Sigmoid colon (tissue), 7 donors: Measurements from ENCODE around the gene DDN. TPM values are rescaled to one million over a fixed set of nuclear protein-coding genes. Genes with fewer than 3 reads are reported as not detected.

Experiments used
- DNase-seq: peaks from one replicate; pipeline ENCODE4 v3.0.0-alpha.2; 2019
- H3K27ac ChIP-seq, 4 donors: fragments of 200-600 bp; sonication (generic); one replicate each; pipeline ENCODE4 v1.5.1; 2016 to 2019; ENCODE audit warnings: mild to moderate bottlenecking in 1 of 4
- H3K27me3 ChIP-seq, 3 donors: fragments of 200-600 bp; sonication (generic); one replicate each; pipeline ENCODE4 v1.5.1; 2019; ENCODE audit warnings: mild to moderate bottlenecking in 1 of 3
- H3K36me3 ChIP-seq, 4 donors: fragments of 200-600 bp; sonication (generic); one replicate each; pipeline ENCODE4 v1.5.1; 2016 to 2019
- H3K4me1 ChIP-seq, 4 donors: fragments of 200-600 bp; sonication (generic); one replicate each; pipeline ENCODE4 v1.5.1; 2017 to 2019
- H3K4me3 ChIP-seq, 4 donors: fragments of 200-600 bp; sonication (generic); one replicate each; pipeline ENCODE4 v1.5.1; 2017 to 2019; ENCODE audit warnings: mild to moderate bottlenecking in 2 of 4, moderate library complexity in 1 of 4
- H3K9me3 ChIP-seq, 4 donors: fragments of 200-600 bp in 3 of 4; sonication (generic) in 3 of 4; one replicate each; pipeline versions ENCODE4 v1.5.1 to v1.6.1; 2013 to 2019
- EP300 ChIP-seq, 4 donors: sonication (generic); formaldehyde crosslinking; IDR thresholded peaks; one replicate each; pipeline ENCODE4 v1.6.1; 2017; ENCODE audit warnings: antibody characterized with exemption in 4 of 4
- POLR2A ChIP-seq, 2 donors: fragments of 450-650 bp; IDR thresholded peaks; one replicate each; pipeline ENCODE4 v1.6.1; 2016; ENCODE audit warnings: antibody characterized with exemption in 2 of 2, mild to moderate bottlenecking in 2 of 2, moderate library complexity in 2 of 2
- POLR2AphosphoS5 ChIP-seq, 4 donors: sonication (generic); formaldehyde crosslinking; IDR thresholded peaks; one replicate each; pipeline ENCODE4 v1.6.1; 2017; ENCODE audit warnings: antibody characterized with exemption in 4 of 4
- WGBS, 2 donors: extraction: QIAGEN DNeasy Blood & Tissue Kit; methylation state at CpG; one replicate each; pipeline ENCODE4 v1.1.7; 2013; 5-methylcytosine and 5-hydroxymethylcytosine counted together
- intact Hi-C: fragments of 100-400 bp; cut with DNase I; formaldehyde crosslinking; loops from one replicate; pipeline ENCODE4 v1.15.1; 2023
- polyA plus RNA-seq, 3 donors: library from polyadenylated mRNA; stranded (reverse); fragments of 200-250 nt; gene quantifications; one replicate each; pipeline ENCODE4 v1.2.3, GENCODE V29; 2013
- total RNA-seq, 4 donors: library from RNA; depleted of rRNA; stranded (reverse); fragments of >200 nt; gene quantifications; one replicate each; pipeline ENCODE4 v1.1.0, GENCODE V29; 2016
- TF ChIP-seq, protein P1 (sequence below), 4 experiments: fragments of 450-650 bp in 3 of 4; fragments of 200-600 bp in 1 of 4; IDR thresholded peaks; one replicate each; pipeline ENCODE4 v1.5.1; 2016 to 2019; ENCODE audit warnings: antibody characterized with exemption in 4 of 4, mild to moderate bottlenecking in 3 of 4, moderate library complexity in 2 of 4
- donor health status: healthy with polysubstance abuse.
- donor health status: Bipolar disorder and iron deficiency.
- donor health status: healthy.

The DDN gene
- total and polyA plus RNA-seq, 7 donors, result 0.14 to 0.69 (median 0.60) TPM; not detected in 4

GRCh38 chr12:49037111-49037946 lies 38.2 kb upstream of the DDN start:
- Histone ChIP-seq H3K4me1 (peaks cover 0 to 6% (median 0%) of the 10 kb centered on the region in 4 donors), H3K4me3 (no peak overlapping the region), H3K9me3 (no peaks in the 10 kb centered on the region), H3K27me3 (no peaks in the 10 kb centered on the region), H3K27ac (no peak overlapping the region), H3K36me3 (peaks cover 68 to 97% (median 75%) of the 10 kb centered on the region in 4 donors)
- TF ChIP-seq POLR2AphosphoS5 (IDR thresholded peaks at IDR 0.05) (no peak), EP300 (IDR thresholded peaks at IDR 0.05) (no peak), POLR2A (IDR thresholded peaks at IDR 0.05) (no peak)
- TF ChIP-seq, protein P1, sequence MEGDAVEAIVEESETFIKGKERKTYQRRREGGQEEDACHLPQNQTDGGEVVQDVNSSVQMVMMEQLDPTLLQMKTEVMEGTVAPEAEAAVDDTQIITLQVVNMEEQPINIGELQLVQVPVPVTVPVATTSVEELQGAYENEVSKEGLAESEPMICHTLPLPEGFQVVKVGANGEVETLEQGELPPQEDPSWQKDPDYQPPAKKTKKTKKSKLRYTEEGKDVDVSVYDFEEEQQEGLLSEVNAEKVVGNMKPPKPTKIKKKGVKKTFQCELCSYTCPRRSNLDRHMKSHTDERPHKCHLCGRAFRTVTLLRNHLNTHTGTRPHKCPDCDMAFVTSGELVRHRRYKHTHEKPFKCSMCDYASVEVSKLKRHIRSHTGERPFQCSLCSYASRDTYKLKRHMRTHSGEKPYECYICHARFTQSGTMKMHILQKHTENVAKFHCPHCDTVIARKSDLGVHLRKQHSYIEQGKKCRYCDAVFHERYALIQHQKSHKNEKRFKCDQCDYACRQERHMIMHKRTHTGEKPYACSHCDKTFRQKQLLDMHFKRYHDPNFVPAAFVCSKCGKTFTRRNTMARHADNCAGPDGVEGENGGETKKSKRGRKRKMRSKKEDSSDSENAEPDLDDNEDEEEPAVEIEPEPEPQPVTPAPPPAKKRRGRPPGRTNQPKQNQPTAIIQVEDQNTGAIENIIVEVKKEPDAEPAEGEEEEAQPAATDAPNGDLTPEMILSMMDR (IDR thresholded peaks at IDR 0.05), result no peak
- DNase-seq, result peak; percentile 61
- intact Hi-C loops, result no loop called here
- 96% methylated on average over 9 of the region's 9 CpGs for WGBS, 2 donors

DNA sequence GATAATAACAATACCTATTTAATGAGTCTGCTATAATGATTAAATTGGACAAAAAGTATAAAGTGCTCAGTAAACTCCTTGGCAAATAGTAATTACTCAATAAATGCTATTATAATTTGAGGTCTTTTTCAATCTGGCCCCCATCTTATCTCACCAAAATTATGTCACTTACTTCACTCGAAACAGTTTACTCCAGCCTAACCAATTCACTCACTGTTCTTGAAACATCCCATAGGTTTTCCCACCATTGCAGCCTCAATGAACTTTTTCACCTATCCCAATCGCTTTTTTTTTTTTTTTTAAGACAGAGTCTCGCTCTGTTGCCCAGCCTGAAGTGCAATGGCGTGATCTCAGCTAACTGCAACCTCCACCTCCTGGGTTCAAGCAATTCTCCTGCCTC lies 36.9 kb upstream of the DDN start:
- H3K9me3 ChIP-seq, result no peaks in the 10 kb centered on the region
- intact Hi-C loops, result no loop called here
- H3K36me3 ChIP-seq, result peaks cover 55 to 95% (median 71%) of the 10 kb centered on the region in 4 donors

GRCh38 chr12:49034286-49034622 lies 35.1 kb upstream of the DDN start:
- H3K36me3 ChIP-seq, result peaks cover 40 to 91% (median 55%) of the 10 kb centered on the region in 4 donors
- TF ChIP-seq EP300 (IDR thresholded peaks at IDR 0.05) (no peak), POLR2AphosphoS5 (IDR thresholded peaks at IDR 0.05) (no peak), POLR2A (IDR thresholded peaks at IDR 0.05) (no peak)
- TF ChIP-seq, protein P1 (IDR thresholded peaks at IDR 0.05), result no peak
- H3K4me1 ChIP-seq, result peaks cover 0 to 14% (median 0%) of the 10 kb centered on the region in 4 donors
- no peak overlapping the region for H3K27ac ChIP-seq
- H3K27me3 ChIP-seq, result no peaks in the 10 kb centered on the region
- intact Hi-C loops, result no loop called here
- no peaks in the 10 kb centered on the region for H3K9me3 ChIP-seq
- no peak for DNase-seq
- 81 to 91% methylated on average over 4 of the region's 4 CpGs for WGBS, 2 donors
- H3K4me3 ChIP-seq, result no peak overlapping the region

More for the DNA sequence above, 36.9 kb upstream of the DDN start:
- no peak for TF ChIP-seq POLR2A (IDR thresholded peaks at IDR 0.05)
- TF ChIP-seq POLR2AphosphoS5 (IDR thresholded peaks at IDR 0.05), result no peak
- no peak for TF ChIP-seq EP300 (IDR thresholded peaks at IDR 0.05)
- peaks cover 0 to 14% (median 0%) of the 10 kb centered on the region in 4 donors for H3K4me1 ChIP-seq
- no peaks in the 10 kb centered on the region for H3K27me3 ChIP-seq
- WGBS, 2 donors, result 85 to 94% methylated on average over 4 of the region's 4 CpGs
- no peak overlapping the region for H3K27ac ChIP-seq
- DNase-seq, result no peak
- no peak overlapping the region for H3K4me3 ChIP-seq

GRCh38 chr12:49033611-49034285 lies 34.6 kb upstream of the DDN start:
- H3K9me3 ChIP-seq, result no peaks in the 10 kb centered on the region
- 89 to 92% methylated on average over 12 of the region's 12 CpGs for whole genome bisulfite sequencing, 2 donors
- peaks cover 35 to 91% (median 53%) of the 10 kb centered on the region in 4 donors for H3K36me3 ChIP-seq
- intact Hi-C loops, result no loop called here
- H3K4me3 ChIP-seq, result no peak overlapping the region
- no peak for DNase-seq
- H3K4me1 ChIP-seq, result peaks cover 0 to 14% (median 0%) of the 10 kb centered on the region in 4 donors
- TF ChIP-seq, protein P1 (IDR thresholded peaks at IDR 0.05), result no peak
- TF ChIP-seq POLR2A (IDR thresholded peaks at IDR 0.05) (no peak), EP300 (IDR thresholded peaks at IDR 0.05) (no peak), POLR2AphosphoS5 (IDR thresholded peaks at IDR 0.05) (no peak)
- peak overlapping the region in 1 of 4 donors; percentile 20 for H3K27ac ChIP-seq
- H3K27me3 ChIP-seq, result no peaks in the 10 kb centered on the region
